H54 (cell line): ENCODE results near the gene ANKLE2.
A peak's percentile ranks its signal among the peaks of the same experiment; 100 is the strongest.
"Not testable (repeated sequence)": the region's sequence is repeated elsewhere in the genome, so short reads cannot be mapped to it uniquely, and the experiment has no call there.

ENCODE experiments used
- DNase-seq: peaks from one replicate; pipeline ENCODE4 v3.0.0; 2011; ENCODE audit warnings: low spot score, mixed read lengths; ENCODE audit not compliant: insufficient read length
- FAIRE-seq: peaks from 3 replicates; lab custom pipeline; 2011; peaks lifted over from hg19 to GRCh38; lab: Jason Lieb, UNC
- POLR2A ChIP-seq: IDR thresholded peaks from 2 replicates; pipeline ENCODE4 v1.6.1; 2011; ENCODE audit warnings: low read depth, mild to moderate bottlenecking, low read length

The ANKLE2 gene

DNA sequence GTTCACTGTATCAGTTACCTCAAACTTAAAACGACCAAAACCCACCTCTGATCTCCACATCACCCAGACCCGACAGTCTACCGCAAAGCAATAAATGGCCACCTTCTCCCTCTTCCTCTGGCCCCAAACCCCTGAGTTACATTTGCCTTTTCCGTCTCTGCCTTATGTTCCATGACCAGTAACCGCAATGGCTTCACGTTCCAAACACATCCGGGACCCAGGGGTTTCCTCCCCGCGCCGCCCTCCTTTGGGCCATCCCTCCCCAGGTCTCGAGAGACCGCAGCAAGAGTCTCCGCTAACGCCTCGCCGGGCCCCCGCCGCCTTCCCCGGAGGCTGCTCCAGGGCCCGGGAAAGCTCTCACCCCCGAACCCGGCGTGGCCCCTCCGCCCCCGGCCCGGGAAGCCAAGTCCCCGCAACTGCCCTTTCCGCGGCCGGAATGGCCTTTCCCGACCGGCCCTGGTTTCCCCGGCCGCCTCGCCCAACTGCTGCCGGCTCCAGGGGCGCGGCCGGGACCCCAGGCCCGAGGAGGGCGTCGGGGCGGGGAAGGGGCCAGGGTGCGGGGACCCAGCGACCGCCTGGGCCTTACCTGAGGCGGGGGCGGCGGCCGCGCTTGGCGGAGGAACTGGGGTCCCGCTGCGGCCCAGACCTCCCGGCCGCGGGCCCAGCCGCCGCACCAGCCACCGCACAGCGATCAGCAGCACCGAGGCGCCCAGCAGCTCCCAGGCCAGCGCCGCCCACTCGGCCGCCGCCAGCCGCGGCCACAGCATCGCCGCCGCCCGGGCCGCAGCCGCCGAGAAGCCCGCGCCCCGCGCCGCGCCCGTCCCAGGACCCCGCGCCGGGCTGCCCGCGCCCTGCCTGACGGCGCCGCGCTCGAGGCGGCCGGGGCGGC is at the start of gene ANKLE2:
ANKLE2 (minus strand) TSS at position 801 of the 889 bp plus-strand sequence; CDS start at position 767, 34 bp downstream.
- FAIRE-seq, result no peak
- peak; percentile 69 for DNase-seq
- peak; percentile 53; the same call in 1 of the 2 replicates for TF ChIP-seq POLR2A

- DNase-seq, FAIRE-seq: not testable (repeated sequence)
These were observed 47.8 kb upstream of the ANKLE2 start for GRCh38 chr12:132809391-132809790.

GRCh38 chr12:132807295-132808092 is 45.9 kb upstream of the ANKLE2 start:
- TF ChIP-seq POLR2A, result no peak
- no peak for DNase-seq
- FAIRE-seq, result no peak

GRCh38 chr12:132806857-132807256 is 45.2 kb upstream of the ANKLE2 start:
- no peak for TF ChIP-seq POLR2A
- DNase-seq (no peak), FAIRE-seq (no peak)

DNA sequence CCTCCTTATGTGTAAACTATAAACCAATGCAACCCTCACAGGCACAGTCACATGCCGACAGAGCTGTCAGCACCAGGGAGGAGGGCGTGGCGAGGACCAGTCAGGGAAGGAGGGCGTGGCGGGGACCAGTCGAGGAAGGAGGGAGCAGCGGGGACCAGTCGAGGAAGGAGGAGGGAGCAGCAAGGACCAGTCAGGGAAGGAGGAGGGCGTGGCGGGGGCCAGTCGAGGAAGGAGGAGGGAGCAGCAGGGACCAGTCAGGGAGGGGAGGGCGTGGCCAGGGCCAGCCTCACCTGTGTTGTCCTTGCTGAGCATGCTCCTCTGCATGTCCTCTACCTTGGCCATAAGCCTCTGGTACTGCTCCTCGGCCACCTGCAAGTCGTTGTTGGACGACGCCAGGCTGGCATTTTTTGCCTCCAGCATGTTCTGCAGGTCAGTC is 42.8 kb upstream of the ANKLE2 start:
- FAIRE-seq (no peak), DNase-seq (no peak)
- TF ChIP-seq POLR2A, result no peak

DNA sequence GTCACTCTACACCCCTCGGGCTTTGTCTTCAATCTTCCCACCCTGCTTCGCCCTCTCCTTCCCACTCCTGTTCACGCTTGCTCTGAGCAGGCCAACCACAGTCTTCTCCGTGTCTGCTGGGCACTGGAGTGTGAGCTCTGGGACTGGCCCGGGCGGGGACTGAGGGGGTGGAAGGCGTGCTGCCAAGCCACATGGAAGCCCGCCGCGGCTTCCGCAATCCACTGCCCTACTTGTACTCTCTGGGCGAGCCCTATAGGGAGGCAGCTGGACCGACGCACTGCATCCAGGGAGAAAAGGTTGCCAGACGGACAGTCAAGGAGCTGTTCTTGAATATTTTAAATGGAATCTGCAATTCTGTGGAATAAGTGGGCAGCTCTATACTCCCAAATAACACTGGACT is 42.3 kb upstream of the ANKLE2 start:
- DNase-seq (no peak), FAIRE-seq (no peak)
- no peak for TF ChIP-seq POLR2A

DNA sequence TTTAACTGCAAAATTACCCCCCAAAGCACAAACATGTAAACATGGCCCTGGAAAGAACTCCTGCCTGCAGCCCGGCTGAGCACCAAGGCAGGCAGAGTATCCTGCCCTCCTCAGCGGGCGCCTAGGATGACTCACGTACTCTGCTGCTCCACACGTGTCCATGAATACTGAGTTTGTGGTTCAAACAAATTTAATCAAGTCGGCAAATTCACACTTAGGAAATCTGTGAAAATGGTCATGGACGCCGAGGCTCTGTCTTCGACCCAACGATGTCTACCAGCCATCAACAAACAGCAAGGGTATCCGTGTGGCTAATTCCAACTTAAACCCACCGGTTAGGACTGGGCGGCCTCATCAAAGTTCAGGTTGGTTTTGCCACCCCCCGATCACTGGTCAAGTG is 41.5 kb upstream of the ANKLE2 start:
- TF ChIP-seq POLR2A, result no peak
- no peak for FAIRE-seq
- no peak for DNase-seq

- FAIRE-seq, result no peak
- no peak for TF ChIP-seq POLR2A
These were observed 40.1 kb upstream of the ANKLE2 start for GRCh38 chr12:132801741-132802140.

DNA sequence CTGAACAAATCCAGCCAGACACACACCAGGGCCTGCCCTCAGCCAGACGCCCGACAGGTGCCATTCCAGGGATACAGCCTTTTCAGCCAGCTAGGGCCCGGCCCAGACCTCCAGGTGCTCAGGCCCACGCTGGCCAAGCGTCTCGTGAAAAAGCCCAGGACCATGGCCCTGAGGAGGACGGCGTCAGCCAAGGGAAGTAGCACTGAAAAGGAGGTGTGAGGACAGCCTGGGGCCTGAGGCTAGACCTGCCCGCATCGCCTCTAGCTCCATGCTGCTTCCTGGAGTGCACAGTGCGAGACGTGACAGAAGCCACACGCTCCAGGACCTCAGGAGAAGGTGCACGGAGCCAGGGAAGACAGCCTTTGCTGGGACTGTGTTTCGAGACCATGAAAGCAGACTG is 37.2 kb upstream of the ANKLE2 start:
- no peak for DNase-seq
- no peak for FAIRE-seq
- TF ChIP-seq POLR2A, result no peak

More at GRCh38 chr12:132801741-132802140, 40.1 kb upstream of the ANKLE2 start:
- no peak for DNase-seq

GRCh38 chr12:132797820-132798570 is 36.4 kb upstream of the ANKLE2 start:
- FAIRE-seq, result no peak
- TF ChIP-seq POLR2A, result no peak
- DNase-seq, result no peak

DNA sequence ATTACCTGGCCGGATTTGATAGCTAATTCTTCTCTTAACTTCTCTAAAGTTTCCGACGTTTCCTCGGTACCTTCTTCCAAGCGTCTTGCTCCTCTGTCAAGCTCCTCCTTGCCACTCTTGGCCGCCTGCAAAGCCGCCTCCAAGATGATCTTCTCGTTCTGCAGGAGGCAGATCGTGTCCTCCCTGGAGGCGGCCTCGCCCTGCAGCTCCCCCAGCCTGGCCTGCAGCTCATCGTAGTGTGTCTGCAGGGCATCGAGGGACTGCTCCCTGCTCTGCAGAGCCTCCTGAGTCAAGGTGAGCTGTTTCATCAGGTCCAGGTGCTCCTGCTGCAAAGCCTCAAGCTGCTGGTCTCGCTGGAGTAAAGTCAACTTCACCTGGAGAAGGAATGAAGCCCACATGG is 34.2 kb upstream of the ANKLE2 start:
- no peak for TF ChIP-seq POLR2A
- FAIRE-seq, result no peak
- DNase-seq, result no peak

DNA sequence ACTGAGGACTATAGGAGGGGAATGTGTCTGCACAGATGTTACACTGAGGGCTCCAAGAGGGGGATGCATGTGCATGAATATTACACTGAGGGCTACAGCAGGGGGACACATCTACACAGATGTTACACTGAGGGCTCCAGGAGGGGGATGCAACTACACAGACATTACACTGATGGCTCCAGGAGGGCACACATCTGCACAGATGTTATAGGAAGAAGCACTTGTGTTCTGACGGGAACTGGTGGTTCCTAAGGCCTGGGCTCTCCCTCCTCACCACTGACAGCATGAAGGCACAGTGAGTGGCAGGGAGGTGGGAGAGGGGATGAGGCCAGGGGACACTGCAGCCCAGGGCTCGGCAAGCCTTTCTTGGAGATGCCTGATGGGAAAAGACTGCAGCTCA is 30.3 kb upstream of the ANKLE2 start:
- FAIRE-seq, DNase-seq: not testable (repeated sequence)

DNA sequence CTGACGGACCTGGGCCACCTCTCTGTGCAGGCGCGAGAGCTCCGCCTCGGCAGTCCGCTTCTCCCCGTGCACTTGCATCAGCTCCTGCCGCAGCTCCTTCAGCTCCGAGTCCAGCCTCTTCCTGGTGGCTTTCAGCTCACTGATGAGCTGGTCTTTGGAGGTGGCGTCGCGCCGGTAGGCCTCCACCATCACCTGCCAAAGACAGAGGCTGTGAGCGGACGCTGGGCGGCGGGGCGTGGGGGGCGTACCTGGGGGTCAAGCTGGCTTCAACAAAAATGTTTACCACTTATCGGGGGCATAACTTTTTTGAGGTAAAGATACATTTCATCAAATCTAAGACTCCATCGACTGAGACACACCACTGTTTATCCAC is 27.5 kb upstream of the ANKLE2 start:
- no peak for DNase-seq
- FAIRE-seq, result no peak
- TF ChIP-seq POLR2A, result no peak
